Stimulated activated CD8-positive, alpha-beta memory T cell treated with anti-CD3 and anti-CD28 coated beads, Interleukin-7, amount 100 ng/mL, for 1 hour (primary cell): ENCODE measurements around the gene ZCCHC14.
"Not testable (repeated sequence)": the region's sequence is repeated elsewhere in the genome, so short reads cannot be mapped to it uniquely, and the experiment has no call there.

ENCODE experiments used
- DNase-seq, 2 donors: peaks; one replicate each; pipeline ENCODE4 v3.0.0-alpha.2; 2020; ENCODE audit warnings: low read depth in 2 of 2

Gene ZCCHC14

GRCh38 chr16:87409153-87409552 lies 83.7 kb downstream of the ZCCHC14 start:
- no peak for DNase-seq

GRCh38 chr16:87407511-87408112 lies 85.2 kb downstream of the ZCCHC14 start:
- no peak for DNase-seq

GRCh38 chr16:87406495-87407088 lies 86.2 kb downstream of the ZCCHC14 start:
- DNase-seq = no peak

- DNase-seq = no peak
Observed at GRCh38 chr16:87404764-87405625, 87.8 kb downstream of the ZCCHC14 start.

GRCh38 chr16:87395181-87395842 lies 97.5 kb downstream of the ZCCHC14 start:
- no peak for DNase-seq

DNA sequence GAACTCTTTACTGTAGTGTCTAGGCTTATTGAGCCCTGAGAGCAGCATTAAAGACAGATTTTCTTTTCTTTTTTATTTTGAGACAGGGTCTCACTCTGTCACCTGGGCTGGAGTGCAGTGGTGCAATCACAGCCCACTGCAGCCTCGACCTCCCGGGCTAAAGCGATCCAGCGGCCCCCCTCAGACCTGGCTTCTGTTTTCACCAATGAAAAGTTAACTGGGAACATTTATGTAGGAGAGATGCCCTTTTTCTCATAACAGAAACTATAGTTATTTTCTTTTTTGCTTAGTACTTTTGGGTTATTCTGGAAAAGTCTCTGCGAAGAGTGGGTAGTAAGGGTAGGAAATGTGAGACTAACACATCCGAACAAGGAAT lies 99.2 kb downstream of the ZCCHC14 start:
- no peak for DNase-seq

DNA sequence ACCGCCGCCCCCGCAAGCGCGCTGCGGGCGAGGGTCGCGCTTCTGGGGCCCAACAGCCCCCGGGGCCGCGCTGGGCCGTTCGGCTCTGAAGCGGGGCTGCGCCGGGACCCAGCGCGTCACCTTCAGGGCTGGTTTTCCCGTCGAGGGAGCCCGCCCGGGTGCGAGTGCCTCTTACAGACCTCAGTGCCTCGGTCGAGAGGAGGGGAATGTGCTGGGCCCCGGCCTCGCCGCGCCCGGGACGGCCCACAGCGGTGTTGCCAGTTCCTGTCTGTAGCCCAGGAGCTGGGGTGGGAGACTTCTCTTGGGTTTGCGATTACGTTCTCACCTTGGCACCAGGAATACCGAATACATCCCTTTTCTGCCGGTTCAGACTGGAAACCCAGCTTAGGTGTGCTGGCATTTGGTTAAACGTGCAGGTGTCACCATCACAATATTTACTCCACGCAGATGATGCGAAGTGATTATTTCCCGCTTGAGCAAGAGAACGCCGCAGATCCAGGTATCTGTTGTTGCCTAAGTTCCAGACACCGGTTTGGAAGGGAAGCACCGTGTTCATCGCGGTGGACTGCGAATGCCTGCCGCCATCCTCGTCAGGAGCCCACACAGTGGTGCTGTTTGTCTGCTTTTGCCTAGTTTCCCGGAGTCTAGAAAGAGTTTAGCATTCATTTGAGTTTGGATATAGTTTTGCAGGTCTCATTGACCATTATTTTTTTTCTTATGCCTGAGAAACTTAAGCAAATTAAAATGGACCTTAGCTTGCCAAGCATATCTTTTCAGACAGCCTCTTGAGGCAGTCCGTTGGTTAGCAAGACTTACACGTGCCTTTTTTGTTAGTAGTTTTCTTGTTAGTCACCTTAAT lies 99.8 kb downstream of the ZCCHC14 start:
- no peak for DNase-seq

- DNase-seq = peak; percentile 96 to 98
Observed at GRCh38 chr16:87391950-87392820, 100.6 kb downstream of the ZCCHC14 start, which contains the start of gene MAP1LC3B. Gene MAP1LC3B, plus strand, starts transcription at chr16:87392336. Its CDS starts 92 bp downstream, at chr16:87392428.

- no peak for DNase-seq
Observed at GRCh38 chr16:87391324-87391949, 101.4 kb downstream of the ZCCHC14 start.

- no peak for DNase-seq
Observed at GRCh38 chr16:87390641-87391323, 102.0 kb downstream of the ZCCHC14 start.

DNA sequence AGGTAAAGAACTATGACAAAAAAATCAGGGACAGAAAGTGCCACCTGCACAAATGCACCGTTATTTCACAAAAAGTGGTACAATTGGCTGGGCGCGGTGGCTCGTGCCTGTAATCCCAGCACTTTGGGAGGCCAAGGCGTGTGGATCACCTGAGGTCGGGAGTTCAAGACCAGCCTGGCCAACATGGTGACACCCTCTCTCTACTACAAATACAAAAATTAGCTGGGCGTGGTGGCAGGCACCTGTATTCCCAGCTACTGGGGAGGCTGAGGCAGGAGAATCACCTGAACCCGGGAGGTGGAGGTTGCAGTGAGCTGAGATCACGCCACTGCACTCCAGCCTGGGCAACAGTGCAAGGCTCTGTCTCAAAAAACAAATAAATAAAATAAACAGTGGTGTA lies 102.9 kb downstream of the ZCCHC14 start:
- DNase-seq = not testable (repeated sequence)

DNA sequence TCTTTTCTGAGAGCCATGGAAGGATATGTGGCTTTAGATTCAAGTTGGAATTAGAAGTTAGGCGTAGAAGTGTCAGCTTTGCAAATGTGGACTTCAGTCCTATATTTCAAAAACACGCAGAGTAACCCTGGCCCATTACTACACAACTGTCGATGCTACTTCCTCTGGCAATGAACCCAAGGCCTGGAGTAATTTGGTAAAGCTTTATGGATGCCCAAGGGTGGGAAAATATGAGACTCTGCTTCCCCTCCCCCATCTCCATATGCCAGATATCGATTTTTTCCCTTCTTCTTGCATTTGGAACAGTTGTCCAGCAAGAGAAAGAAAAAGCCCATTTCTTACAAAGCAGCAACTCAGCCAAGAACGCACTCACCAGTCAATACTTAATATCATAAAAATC lies 103.6 kb downstream of the ZCCHC14 start:
- DNase-seq = no peak

DNA sequence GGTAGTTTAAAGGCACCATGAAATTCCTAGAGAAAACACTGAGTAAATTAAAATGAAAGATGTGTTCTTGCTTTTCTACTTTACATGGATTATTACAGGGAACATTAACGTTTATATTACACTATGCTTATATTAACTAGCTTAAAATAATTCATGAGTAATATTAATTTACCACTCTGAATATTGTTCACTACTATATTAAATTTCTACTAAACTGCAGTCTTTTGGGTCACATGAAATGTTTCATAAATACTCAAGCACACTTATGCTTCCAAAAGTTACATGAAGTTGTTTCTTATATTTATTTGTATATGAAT lies 104.0 kb downstream of the ZCCHC14 start:
- no peak for DNase-seq

GRCh38 chr16:87387942-87388817 lies 104.6 kb downstream of the ZCCHC14 start:
- DNase-seq = peak; percentile 61 to 66

GRCh38 chr16:87384875-87385167 lies 108.0 kb downstream of the ZCCHC14 start:
- not testable (repeated sequence) for DNase-seq

DNA sequence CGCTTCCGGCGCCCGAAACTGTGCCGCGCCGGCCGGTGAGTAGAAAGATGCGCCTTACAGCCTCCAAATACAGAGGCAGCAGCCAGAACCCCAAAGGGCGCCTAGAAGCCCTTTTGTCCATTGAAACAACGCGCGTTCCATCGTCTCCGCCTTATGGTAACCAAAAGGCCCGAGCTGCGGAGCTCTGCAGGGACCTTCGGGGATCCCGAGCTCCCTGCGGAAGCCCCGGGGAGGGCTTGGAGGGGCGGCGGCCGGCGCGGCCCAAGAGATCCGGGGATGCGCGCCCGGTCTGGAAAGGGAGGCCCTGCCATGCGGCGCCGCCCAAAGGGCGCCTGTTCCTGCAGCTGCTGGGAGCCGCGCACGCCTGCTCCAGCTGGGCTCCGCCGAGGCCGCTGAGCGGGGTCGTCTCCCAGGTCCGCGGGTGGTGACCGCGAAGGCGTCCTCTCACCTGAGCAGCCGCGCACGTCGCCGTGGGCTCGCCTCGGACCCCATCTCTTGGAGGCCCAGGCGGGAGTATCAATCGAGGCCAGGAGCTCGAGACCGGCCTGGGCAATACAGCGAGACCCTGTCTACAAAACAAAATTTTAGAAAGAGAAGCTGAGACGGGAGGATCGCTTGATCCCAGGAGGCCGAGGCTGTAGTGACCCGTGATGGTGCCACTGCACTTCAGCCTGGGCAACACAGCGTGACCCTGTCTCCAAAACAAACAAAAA lies 108.5 kb downstream of the ZCCHC14 start:
- no peak for DNase-seq

DNA sequence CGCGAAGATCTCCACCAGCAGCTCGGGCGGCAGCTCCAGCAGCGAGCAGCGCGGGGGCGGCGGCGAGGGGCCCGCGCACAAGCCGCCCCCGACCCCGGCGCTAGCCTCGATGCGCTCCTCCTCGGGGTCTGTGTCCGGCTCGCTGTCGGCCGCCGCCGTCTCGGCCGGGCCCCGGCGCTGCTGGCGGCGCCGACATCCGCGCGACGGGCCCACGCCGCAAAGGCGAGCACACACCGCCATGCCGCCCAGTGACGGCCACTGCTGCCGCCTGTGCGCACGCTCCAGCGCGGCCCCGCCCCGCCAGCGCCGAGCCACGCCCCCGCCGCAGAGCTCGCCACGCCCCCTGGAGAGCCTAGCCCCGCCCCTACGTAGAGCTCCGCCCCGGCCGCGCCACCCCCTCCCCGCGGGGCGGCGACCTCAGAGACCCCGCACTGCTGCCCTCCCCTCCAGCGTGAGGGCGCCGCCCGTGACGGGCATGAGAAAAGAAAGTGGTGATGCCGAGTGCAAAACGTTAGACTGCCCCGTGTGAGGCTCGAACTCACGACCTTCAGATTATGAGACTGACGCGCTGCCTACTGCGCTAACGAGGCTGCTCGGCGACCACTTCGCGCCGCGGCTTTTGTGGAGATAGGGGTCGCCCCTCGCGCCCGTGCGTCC lies 109.2 kb downstream of the ZCCHC14 start, which contains the start of gene FBXO31:
Gene FBXO31, minus strand, starts transcription at position 272 of the 657 bp plus-strand sequence. Its CDS starts 32 bp downstream, at position 240.
- peak; percentile 85 to 91 for DNase-seq
